Adrenal gland (tissue), 12 donors: Measurements from ENCODE around the gene TIMP3. TPM values are rescaled to one million over a fixed set of nuclear protein-coding genes. Genes with fewer than 3 reads are reported as not detected.
A peak's percentile ranks its signal among the peaks of the same experiment; 100 is the strongest.

Experiments
- DNase-seq, 7 donors: peaks; one replicate each; pipeline ENCODE4 v3.0.0-alpha.2; 2019 to 2020
- H3K27ac ChIP-seq, 5 donors: fragments of 200-600 bp; sonication (generic) in 4 of 5; 1 replicate in 3 of 5; 2 replicates in 2 of 5; pipeline versions ENCODE4 v1.5.1 to v1.8.0; 2016 to 2020; ENCODE audit warnings: mild to moderate bottlenecking in 1 of 5
- H3K27me3 ChIP-seq: fragments of 200-600 bp; 2 replicates; pipeline ENCODE4 v1.8.0; 2021
- H3K36me3 ChIP-seq, 2 donors: fragments of 200-600 bp; replicated peaks in 1 of 2; 1 replicate in 1 of 2; 2 replicates in 1 of 2; pipeline versions ENCODE4 v1.5.1 to v1.8.0; 2018 to 2022
- H3K4me1 ChIP-seq, 2 donors: fragments of 200-600 bp; replicated peaks in 1 of 2; 1 replicate in 1 of 2; 2 replicates in 1 of 2; pipeline versions ENCODE4 v1.5.1 to v1.8.0; 2018 to 2021
- H3K4me3 ChIP-seq, 4 donors: fragments of 200-600 bp; sonication (generic) in 3 of 4; one replicate each; pipeline ENCODE4 v1.5.1; 2016 to 2018
- H3K9me3 ChIP-seq, 3 donors: fragments of 200-600 bp; sonication (generic) in 1 of 3; replicated peaks in 1 of 3; 1 replicate in 2 of 3; 2 replicates in 1 of 3; pipeline versions ENCODE4 v1.5.1 to v1.8.0; 2016 to 2021
- POLR2A ChIP-seq, 2 donors: fragments of 450-650 bp; IDR thresholded peaks; one replicate each; pipeline ENCODE4 v1.6.1; 2017; ENCODE audit warnings: antibody characterized with exemption in 2 of 2, mild to moderate bottlenecking in 2 of 2, moderate library complexity in 1 of 2
- WGBS, 4 donors: extraction: QIAGEN DNeasy Blood & Tissue Kit in 2 of 4; methylation state at CpG; one replicate each; pipeline versions ENCODE4 v1.1.5 to v1.1.7; 2013 to 2017; 5-methylcytosine and 5-hydroxymethylcytosine counted together
- intact Hi-C, 2 donors: fragments of 100-400 bp; cut with DNase I; formaldehyde crosslinking; loops; one replicate each; pipeline versions ENCODE4 v1.14.1 to v1.15.0; 2022 to 2023
- polyA plus RNA-seq, 3 donors: library from polyadenylated mRNA; stranded (reverse); fragments of 200-250 nt in 2 of 3; fragments of 350-450 nt in 1 of 3; fragmentation: Illumina TruSeq in 1 of 3; extraction: RNeasy Lipid Tissue Mini Kit (QIAGEN cat#74804) in 1 of 3; gene quantifications; one replicate each; pipeline ENCODE4 v1.2.3, GENCODE V29; 2013 to 2014
- total RNA-seq, 9 donors: library from RNA; depleted of rRNA in 4 of 9; stranded (reverse); fragments of >200 nt in 4 of 9; fragments of 120-200 nt in 1 of 9; fragmentation: NEBNext Ultra II Directional in 1 of 9; extraction: Animal tissue kit (Norgen Biotek cat#: 25700) in 1 of 9; gene quantifications; one replicate each; pipeline versions ENCODE4 v1.1.0 to v1.2.4, GENCODE V29; 2013 to 2023
- TF ChIP-seq, protein P1 (sequence below), 6 experiments: fragments of 450-650 bp in 4 of 6; fragments of 200-600 bp in 2 of 6; sonication (generic) in 1 of 6; IDR thresholded peaks; 1 replicate in 5 of 6; 2 replicates in 1 of 6; pipeline versions ENCODE4 v1.5.1 to v1.8.0; 2016 to 2021; ENCODE audit warnings: antibody characterized with exemption in 6 of 6, mild to moderate bottlenecking in 2 of 6, moderate library complexity in 1 of 6
- donor health status: healthy with polysubstance abuse.
- donor health status: Bipolar disorder and iron deficiency.
- donor health status: DM: yes; HTN: yes; CAD: no.
- donor health status: DM: no; HTN: no; CAD: no.
- donor health status: DM: no; HTN: no; CAD: no.
- donor health status: DM: yes; HTN: yes; CAD: no.

The TIMP3 gene
- total and polyA plus RNA-seq, 12 donors, result 78.0 to 677 (median 334) TPM

DNA sequence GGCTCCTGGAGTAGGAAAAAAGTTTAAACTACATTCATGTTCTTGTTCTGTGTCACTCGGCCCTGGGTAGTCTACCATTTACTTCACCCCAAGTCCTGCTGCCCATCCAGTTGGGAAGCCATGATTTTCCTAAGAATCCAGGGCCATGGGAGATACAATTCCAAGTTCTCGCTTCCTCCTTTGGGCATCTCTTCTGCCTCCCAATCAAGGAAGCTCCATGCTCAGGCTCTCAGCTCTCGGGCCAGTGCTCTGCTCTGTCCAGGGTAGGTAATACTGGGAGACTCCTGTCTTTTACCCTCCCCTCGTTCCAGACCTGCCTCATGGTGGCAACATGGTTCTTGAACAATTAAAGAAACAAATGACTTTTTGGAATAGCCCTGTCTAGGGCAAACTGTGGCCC, 60.6 kb downstream of the TIMP3 start:
- H3K36me3 ChIP-seq, result peaks cover 0 to 49% of the 10 kb centered on the region in 2 donors
- H3K4me3 ChIP-seq, result no peak overlapping the region
- no peak for DNase-seq
- no peak for TF ChIP-seq POLR2A (IDR thresholded peaks at IDR 0.05)
- TF ChIP-seq, protein P1, sequence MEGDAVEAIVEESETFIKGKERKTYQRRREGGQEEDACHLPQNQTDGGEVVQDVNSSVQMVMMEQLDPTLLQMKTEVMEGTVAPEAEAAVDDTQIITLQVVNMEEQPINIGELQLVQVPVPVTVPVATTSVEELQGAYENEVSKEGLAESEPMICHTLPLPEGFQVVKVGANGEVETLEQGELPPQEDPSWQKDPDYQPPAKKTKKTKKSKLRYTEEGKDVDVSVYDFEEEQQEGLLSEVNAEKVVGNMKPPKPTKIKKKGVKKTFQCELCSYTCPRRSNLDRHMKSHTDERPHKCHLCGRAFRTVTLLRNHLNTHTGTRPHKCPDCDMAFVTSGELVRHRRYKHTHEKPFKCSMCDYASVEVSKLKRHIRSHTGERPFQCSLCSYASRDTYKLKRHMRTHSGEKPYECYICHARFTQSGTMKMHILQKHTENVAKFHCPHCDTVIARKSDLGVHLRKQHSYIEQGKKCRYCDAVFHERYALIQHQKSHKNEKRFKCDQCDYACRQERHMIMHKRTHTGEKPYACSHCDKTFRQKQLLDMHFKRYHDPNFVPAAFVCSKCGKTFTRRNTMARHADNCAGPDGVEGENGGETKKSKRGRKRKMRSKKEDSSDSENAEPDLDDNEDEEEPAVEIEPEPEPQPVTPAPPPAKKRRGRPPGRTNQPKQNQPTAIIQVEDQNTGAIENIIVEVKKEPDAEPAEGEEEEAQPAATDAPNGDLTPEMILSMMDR (IDR thresholded peaks at IDR 0.05), result no peak
- intact Hi-C loops, result no loop called here
- no peaks in the 10 kb centered on the region for H3K9me3 ChIP-seq
- no peaks in the 10 kb centered on the region for H3K4me1 ChIP-seq
- WGBS, 4 donors, result 92 to 99% (median 96%) methylated on average over 4 of the region's 4 CpGs
- no peaks in the 10 kb centered on the region for H3K27me3 ChIP-seq
- no peak overlapping the region for H3K27ac ChIP-seq

DNA sequence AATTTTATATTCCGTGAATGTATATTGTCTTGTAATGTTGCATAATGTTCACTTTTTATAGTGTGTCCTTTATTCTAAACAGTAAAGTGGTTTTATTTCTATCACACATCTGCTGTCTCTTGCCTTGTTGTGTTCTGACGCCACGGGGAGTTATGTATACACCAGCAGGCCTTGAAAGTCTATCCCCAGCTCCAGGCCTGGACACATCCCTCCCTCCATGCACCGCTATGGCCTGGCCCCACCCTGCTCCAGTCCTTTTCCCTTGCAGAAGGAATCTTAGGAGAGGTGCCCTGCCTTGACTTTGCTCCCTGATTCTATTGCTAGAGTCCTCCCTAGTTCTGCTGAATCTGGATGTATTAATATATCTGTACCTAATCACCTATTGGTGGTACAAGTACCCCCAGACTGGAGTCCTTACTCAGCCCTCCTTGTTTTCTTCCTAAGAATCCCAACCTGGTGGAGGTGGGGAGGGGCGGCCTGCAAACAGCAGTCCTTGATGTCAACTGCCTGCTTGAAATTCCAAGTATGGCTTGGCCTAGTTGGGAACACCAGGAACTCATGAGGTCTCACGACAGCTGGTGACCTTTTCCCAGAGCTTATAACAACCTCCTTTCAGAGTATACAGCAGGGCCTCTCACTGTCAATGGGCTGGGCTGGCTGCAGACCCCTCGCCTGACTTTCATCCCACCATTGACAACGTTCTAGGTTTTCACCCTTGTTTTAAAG, 61.6 kb downstream of the TIMP3 start:
- Histone ChIP-seq H3K27ac (peak overlapping the region in 1 of 5 donors; percentile 17), H3K36me3 (peaks cover 0 to 39% of the 10 kb centered on the region in 2 donors), H3K27me3 (no peaks in the 10 kb centered on the region), H3K9me3 (no peaks in the 10 kb centered on the region), H3K4me1 (no peaks in the 10 kb centered on the region), H3K4me3 (no peak overlapping the region)
- intact Hi-C loops, result no loop called here
- no peak for DNase-seq
- WGBS, 4 donors, result 86 to 87% (median 87%) methylated on average over 8 of the region's 8 CpGs
- TF ChIP-seq, protein P1 (IDR thresholded peaks at IDR 0.05), result no peak
- TF ChIP-seq POLR2A (IDR thresholded peaks at IDR 0.05), result no peak

DNA sequence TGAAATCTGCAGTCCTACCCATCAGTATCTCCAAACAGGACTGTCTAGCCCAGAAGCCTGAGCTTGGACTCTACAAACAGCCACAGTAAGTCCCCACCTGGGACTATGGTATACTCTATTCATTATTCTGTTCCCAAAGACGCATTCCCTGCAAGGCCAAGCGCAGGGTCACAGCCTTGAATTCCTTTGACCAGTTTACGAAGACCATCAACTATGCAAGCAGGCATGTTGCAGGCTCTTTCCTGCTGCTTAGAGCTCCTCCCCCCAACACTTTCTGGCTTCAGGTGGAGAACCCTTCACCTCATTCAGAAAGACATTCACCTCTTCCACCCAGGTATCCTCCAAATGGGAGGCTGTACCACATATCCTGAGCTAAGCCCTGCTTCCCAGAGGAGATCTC, 62.5 kb downstream of the TIMP3 start:
- 64 to 78% (median 73%) methylated on average over 3 of the region's 3 CpGs for whole genome bisulfite sequencing, 4 donors
- Histone ChIP-seq H3K4me1 (no peaks in the 10 kb centered on the region), H3K27me3 (no peaks in the 10 kb centered on the region), H3K36me3 (peaks cover 0 to 30% of the 10 kb centered on the region in 2 donors), H3K4me3 (no peak overlapping the region), H3K27ac (no peak overlapping the region), H3K9me3 (no peaks in the 10 kb centered on the region)
- TF ChIP-seq, protein P1 (IDR thresholded peaks at IDR 0.05), result no peak
- no peak for TF ChIP-seq POLR2A (IDR thresholded peaks at IDR 0.05)
- intact Hi-C loops, result no loop called here
- no peak for DNase-seq

DNA sequence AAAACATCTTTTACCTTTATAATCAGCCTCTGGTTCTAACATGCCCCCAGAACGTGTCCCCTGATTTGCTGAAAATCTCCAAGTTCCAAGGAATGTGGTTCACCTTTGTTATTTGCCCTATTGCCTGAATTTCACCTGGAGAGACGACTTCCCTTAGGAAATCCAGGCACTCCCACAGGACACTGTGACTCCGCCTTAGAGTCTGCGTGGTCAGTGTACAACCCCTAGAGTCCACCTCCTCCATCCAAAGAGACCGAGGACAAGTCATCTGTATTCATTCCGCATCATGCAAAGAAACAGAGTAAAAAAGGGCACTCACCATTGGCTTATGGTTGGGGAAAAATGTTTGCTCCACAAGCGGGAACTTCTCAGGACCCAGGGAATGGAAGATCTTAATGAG, 63.1 kb downstream of the TIMP3 start:
- TF ChIP-seq, protein P1 (IDR thresholded peaks at IDR 0.05), result no peak
- no peak for TF ChIP-seq POLR2A (IDR thresholded peaks at IDR 0.05)
- Histone ChIP-seq H3K4me3 (no peak overlapping the region), H3K27me3 (no peaks in the 10 kb centered on the region), H3K9me3 (no peaks in the 10 kb centered on the region), H3K36me3 (peaks cover 0 to 24% of the 10 kb centered on the region in 2 donors), H3K27ac (no peak overlapping the region), H3K4me1 (no peaks in the 10 kb centered on the region)
- intact Hi-C loops, result no loop called here
- no peak for DNase-seq
- WGBS, 4 donors, result 85 to 92% (median 88%) methylated on average over 7 of the region's 7 CpGs
